ENCODE results near the gene PCDH1. TPM values are rescaled to one million over a fixed set of nuclear protein-coding genes. Genes with fewer than 3 reads are reported as not detected.

The PCDH1 gene
- total RNA-seq, 4 donors from 2014 or later: 9.5 to 96.8 (median 19.6) TPM

DNA sequence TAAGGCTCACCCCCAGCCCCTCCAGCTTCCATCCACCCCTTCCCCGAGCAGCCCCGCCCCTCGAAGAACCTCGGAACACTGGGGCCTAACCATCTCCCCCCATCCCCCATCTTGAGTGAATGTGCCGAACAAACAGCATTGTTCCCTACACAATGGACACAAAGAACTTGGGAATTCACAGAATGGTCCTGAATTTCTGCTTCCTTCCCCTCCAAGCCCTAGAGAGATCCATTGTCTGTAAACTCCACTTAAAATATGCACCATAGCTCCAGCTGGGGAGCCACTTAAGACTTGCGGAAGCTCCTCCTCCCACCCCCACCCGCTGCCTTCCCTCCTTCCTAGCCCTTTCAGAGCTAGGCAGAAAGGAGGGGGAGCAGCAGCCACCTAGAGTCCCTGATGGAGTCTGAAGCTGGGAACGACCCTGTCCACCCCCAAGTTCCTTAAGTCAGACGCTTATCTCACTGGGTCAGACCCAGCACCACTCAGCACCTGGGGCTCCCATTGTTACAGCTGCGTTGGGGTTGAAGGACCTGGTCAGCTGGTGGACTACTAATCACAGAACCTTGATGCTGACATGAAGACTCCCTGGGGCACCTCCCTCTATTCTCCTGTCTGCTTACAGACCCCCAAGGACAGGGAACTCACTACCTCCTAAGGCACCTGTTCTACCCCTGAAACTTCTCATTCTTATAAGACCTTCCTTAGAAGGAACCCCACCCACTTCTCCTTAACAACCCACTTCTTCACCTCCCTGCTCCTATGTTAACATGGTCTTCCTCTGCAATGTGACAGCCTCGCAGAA is 61.4 kb downstream of the PCDH1 start:
- TF ChIP-seq, protein P1, sequence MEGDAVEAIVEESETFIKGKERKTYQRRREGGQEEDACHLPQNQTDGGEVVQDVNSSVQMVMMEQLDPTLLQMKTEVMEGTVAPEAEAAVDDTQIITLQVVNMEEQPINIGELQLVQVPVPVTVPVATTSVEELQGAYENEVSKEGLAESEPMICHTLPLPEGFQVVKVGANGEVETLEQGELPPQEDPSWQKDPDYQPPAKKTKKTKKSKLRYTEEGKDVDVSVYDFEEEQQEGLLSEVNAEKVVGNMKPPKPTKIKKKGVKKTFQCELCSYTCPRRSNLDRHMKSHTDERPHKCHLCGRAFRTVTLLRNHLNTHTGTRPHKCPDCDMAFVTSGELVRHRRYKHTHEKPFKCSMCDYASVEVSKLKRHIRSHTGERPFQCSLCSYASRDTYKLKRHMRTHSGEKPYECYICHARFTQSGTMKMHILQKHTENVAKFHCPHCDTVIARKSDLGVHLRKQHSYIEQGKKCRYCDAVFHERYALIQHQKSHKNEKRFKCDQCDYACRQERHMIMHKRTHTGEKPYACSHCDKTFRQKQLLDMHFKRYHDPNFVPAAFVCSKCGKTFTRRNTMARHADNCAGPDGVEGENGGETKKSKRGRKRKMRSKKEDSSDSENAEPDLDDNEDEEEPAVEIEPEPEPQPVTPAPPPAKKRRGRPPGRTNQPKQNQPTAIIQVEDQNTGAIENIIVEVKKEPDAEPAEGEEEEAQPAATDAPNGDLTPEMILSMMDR (IDR thresholded peaks at IDR 0.05; ENCODE audit: low read depth): no peak

DNA sequence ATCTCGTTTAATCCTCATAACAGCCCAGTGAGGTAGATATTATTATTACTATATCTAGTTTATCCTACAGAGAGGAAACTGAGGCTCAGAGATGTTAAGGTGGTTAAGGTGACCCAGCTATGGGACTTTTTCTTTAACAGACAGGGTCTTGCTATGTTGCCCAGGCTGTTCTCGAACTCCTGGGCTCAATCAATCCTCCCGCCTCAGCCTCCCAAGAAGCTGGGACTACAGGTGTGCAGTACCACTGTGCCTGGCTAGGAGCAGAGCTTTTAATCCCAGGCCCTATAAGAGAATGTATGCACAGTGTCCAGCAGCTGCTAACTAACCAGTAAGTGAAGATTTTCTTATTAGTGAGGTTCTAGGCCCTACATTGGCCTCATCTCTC is 62.4 kb downstream of the PCDH1 start:
- TF ChIP-seq, protein P1 (IDR thresholded peaks at IDR 0.05; ENCODE audit: low read depth): no peak

DNA sequence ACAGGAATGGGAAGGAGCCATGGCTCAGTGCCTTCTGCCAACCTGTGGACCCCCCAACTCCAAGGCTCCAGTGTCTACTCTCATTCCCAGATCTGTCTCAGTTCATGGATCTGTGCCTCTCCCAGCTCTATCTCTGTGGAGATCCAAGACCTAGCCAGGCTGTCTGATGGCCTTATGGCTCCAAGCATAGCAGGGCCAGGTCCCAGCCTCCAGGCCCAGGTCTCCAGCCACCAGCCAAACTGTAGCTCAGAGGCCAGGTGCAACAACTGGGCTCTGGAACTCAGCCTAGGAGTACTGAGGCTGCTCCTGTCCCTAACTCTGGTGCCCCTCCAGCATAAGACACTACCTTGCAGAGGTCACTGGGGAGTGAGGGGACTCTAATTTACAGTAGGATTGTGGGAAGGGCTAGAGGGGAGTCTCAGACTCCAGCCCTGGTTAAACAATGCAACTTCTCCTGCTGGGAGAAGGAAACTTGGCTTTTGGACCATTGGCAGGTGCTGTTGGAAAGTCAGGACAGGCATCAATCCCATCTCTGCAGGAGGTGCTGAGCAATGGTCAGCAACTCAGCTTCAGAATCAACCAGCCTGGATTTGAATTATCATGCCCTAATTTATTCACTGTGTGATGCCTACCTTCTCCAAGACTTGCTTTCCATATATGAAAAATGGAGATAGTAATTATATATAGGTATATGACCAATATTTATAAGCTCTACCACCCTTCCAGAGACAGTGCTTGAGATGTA is 63.0 kb downstream of the PCDH1 start:
- TF ChIP-seq, protein P1 (IDR thresholded peaks at IDR 0.05; ENCODE audit: low read depth): no peak

DNA sequence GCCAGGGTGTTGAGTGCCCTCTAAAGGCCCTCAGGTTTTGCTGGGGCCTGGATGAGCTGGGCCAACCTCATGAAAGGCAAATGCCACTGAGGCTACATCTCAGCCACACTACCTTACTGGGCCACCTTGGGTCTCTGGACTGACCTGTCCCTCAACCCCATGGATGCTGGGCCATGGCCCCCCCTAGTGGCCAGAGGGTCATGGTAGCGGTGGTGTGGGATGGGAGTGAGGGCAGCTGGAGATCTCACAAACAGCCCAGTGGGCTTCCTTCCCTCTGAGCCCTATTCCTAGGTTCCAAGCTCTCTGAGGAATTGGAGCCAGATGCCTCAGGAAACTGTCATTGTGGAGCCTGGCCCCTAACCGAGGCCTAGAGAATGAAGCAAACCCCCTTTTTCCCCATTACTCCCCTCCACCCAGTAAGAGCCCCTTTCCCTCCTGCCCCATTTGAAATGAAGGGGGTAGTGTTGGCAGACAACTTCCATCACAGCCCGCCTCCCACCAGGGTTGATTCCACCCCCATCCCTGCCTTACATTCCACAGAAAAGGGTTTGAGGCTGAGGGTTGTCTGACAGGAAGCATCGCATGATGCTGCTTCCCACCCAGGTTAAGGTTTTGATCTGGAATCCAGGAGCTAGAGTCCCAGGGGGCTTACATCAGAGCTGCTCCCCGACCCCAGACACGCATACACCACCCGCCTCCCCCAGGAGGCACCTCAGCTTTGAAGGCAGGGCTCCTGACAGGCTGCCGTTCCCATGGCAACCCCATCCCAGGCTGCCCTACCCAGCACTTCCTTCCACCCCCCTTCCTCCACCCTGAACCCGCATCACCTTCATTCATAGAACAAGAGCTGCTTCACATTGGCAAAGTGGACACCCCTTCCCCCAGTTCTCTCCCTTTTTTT is 63.9 kb downstream of the PCDH1 start:
- TF ChIP-seq, protein P1 (IDR thresholded peaks at IDR 0.05; ENCODE audit: low read depth): no peak

DNA sequence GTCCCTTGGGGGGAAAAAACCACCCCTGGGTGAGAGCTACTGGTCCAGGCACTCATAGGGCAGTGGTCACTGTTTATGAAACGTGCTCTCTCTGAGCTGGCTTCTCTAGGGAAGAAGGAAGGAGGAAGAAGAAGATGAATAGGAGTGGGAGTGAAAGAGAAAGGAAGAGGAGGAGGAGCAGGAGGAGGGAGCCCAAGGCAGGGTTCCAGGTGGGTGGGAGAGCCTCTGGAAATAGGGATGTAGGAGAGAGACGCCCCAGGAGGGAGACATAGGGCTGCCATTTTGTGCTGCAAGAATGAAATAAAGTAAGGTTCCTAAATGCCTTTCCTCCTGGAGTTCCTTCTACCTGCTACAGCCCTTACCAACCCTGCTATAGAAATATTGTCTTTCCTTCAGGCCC is 65.7 kb downstream of the PCDH1 start:
- TF ChIP-seq, protein P1 (IDR thresholded peaks at IDR 0.05; ENCODE audit: low read depth): no peak

DNA sequence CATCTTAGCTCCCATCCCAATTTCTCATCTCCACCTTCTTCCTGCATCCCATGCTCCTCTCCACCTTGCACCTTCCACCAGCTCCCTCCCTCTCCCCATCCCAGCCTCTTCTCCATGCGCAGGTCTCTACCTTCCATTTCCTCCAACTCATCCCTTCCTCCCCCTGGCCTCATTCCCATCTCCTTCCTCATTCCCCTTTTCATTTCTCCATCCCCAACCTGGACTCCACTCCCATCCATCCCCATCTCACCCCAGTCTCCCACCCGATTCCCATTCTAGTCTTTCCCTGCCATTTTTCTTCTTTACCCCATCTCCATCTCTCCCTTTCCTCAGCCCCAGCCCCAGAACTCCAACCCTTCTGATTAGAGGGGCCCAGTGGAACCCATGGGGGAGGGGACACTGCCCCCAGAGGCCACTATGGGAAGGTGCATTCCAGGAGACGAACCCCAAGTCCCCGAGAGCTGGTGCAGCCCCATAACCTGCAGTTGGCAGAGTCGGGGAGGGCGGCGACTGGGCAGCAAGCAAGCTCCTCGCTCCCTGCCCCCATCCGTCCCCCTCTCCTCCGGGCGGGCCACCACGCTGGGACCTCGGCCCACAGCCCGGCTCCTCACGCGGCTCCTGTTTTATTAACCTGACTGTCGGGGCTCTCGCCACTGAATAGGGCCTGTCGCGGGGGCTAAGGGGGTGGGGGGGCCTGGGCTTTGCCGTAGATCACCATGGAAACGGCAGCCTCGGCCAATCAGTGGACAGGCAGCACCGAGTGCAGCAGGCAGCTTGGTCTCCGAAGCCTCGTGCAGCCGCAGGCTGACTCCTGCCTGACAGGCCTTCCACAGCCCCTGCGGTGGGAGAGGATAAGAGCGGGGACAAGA is 66.7 kb downstream of the PCDH1 start:
- TF ChIP-seq, protein P1 (IDR thresholded peaks at IDR 0.05; ENCODE audit: low read depth): no peak
